CD4-positive, alpha-beta T cell treated with Interleukin-21 for 1 hour (primary cell): ENCODE measurements around the gene FOXM1.

Experiments
- DNase-seq: peaks from one replicate; pipeline ENCODE4 v3.0.0-alpha.2; 2020

FOXM1 gene

GRCh38 chr12:2877047-2877952, at the start of gene FOXM1, which contains the start of gene RHNO1:
TSS of gene FOXM1 (minus strand) at chr12:2877174. CDS start at chr12:2874478, 2,696 bp downstream.
TSS of gene RHNO1 (plus strand) at chr12:2877223. CDS start at chr12:2885367, 8,144 bp downstream.
- peak; percentile 90 for DNase-seq

DNA sequence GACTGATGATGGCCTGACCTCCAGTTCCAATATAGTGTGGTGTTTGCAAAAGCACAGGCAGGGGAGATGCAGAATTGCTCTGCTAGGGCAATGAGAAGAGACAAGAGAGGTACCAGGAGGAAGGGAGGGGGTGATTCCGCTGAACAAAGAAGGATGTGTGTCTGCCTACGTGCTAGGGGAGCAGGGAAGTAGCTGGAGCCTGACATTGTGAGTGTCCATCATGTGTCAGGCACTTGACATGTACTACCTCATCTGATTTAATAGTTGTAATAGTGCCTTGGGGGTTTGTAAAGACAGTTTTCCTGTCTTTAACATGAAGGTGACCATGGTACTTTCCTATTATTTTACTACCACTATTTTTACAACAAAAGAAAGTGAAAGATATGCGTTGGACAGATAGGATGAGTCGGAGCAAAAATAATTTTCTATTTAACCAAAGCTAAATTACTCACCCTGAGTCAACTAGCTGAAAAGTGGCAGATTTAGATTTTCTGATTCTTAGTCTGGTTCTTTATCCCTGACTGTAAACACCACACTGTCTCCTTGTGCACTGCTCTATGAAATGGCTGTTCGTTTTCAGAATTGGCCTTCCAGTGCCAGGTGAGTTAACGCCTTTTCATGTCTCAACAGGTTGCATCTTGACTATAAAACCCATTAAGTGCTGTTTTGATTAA, 48.5 kb upstream of the FOXM1 start:
- no peak for DNase-seq

DNA sequence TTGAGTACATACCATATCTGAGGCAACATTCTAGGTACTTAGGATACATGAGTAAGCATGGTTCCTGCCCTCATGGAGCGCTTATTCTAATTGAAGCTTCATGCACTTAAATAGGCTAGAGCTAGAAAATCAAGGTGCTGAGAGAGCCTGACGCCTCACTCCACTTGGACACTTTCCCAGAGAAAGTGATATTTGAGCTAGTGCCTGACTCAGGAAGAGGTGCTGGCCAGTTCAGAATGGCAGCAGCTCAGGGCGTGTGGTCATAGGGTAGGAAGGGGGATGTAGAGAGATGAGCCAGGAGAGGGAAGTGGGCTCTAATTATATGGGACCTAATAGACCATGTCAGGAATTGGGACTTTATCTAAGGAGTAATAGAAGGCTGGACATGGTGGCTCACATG, 47.0 kb upstream of the FOXM1 start:
- DNase-seq = no peak

- no peak for DNase-seq
Observed at GRCh38 chr12:2923057-2923456, 46.1 kb upstream of the FOXM1 start.

GRCh38 chr12:2922329-2922728, 45.4 kb upstream of the FOXM1 start:
- DNase-seq = no peak

- no peak for DNase-seq
Observed at GRCh38 chr12:2919249-2919648, 42.3 kb upstream of the FOXM1 start.

- no peak for DNase-seq
Observed at GRCh38 chr12:2912216-2912575, 35.2 kb upstream of the FOXM1 start.

DNA sequence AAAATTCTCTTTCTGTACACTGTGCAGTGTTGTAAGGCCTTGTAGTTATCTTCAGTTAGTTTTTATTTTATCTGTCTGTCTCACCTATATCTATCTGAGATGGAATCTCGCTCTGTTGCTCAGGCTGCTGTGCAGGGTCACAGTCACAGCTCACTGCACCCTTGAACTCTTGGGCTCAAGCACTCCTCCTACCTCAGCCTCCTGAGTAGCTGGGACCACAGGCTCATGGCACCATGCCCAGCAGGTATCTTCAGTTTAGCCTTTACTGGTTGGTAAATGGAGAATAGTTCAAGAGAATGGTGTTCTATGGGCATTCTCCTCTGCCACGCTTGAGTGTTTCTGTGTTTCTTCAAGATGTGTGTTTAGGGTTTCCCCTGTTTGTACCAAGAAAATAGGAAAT, 27.3 kb upstream of the FOXM1 start:
- DNase-seq = no peak

GRCh38 chr12:2902272-2902880, 25.4 kb upstream of the FOXM1 start:
- DNase-seq = no peak

DNA sequence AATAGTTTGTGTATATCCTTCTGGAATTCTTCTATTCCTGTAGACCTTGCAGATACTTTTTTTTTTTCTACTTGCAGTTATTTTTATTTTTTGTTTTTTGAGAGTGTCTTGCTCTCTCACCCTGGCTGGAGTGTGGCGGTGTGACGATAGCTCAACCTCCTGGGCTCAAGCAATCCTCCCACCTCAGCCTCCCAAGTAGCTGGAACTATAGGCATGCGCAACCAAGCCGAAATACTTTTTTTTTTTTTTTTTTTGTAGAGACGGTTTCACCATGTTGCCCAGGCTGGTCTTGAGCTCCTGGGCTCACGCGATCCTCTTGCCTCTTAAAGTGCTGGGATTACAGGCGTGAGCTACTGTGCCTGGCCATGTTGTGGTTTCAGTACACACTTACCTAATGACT, 23.7 kb upstream of the FOXM1 start:
- no peak for DNase-seq

DNA sequence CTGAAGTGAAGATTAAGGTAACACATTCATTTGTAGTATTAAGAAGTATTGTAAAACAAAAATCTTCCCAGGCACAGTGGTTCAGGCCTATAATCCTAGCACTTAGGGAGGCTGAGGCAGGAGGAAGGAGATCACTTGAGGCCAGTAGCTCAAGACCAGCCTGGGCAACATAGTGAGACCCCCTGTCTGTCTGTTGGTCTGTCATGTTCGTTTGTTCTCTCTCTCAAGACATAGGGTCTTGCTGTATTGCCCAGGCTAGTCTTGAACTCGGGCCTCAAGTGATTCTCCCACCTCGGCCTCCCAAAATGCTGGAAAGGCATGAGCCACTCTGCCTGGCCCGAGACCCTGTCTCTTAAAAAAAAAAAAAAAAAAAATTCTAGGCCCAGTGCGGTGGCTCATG, 20.4 kb upstream of the FOXM1 start:
- DNase-seq = no peak

- DNase-seq = no peak
Observed at GRCh38 chr12:2895511-2895910, 18.5 kb upstream of the FOXM1 start.

DNA sequence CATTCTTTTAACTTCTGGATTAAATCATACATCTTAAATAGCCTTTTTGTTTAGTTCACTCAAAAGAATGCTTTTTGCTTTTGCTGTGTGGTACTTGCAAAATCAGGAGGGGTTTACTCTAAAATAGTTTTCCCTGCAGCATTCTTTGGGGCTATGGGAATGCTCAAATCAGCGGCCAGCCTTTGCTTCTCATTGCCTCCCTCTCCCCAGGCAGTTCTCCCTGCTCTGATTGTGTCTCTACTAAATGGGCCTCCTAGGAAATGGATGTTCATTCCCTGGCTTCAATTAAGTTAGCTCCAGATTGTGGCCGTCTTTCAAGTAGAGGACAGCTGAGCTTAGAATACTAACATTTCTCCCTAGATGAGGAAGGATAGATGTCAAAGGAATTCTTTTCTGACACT, 18.1 kb upstream of the FOXM1 start:
- no peak for DNase-seq

DNA sequence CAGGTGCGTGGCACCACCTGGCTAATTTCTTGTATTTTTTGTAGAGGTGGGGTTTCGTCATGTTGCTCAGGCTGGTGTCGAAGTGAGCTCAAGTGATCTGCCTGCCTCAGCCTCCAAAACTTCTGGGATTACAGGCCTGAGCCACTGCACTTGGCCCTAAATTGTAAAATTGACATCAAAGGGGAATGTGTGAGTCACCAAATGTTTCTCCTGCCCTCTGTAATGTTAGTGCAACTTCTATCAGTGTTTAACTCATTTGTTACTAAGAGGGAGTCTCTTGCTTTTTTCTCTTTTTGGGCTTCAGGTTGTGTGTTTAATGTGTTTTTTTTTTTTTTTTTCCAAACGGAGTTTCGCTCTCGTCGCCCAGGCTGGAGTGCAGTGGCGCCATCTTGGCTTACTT, 16.0 kb upstream of the FOXM1 start:
- DNase-seq = no peak

GRCh38 chr12:2892246-2892645, 15.3 kb upstream of the FOXM1 start:
- no peak for DNase-seq

DNA sequence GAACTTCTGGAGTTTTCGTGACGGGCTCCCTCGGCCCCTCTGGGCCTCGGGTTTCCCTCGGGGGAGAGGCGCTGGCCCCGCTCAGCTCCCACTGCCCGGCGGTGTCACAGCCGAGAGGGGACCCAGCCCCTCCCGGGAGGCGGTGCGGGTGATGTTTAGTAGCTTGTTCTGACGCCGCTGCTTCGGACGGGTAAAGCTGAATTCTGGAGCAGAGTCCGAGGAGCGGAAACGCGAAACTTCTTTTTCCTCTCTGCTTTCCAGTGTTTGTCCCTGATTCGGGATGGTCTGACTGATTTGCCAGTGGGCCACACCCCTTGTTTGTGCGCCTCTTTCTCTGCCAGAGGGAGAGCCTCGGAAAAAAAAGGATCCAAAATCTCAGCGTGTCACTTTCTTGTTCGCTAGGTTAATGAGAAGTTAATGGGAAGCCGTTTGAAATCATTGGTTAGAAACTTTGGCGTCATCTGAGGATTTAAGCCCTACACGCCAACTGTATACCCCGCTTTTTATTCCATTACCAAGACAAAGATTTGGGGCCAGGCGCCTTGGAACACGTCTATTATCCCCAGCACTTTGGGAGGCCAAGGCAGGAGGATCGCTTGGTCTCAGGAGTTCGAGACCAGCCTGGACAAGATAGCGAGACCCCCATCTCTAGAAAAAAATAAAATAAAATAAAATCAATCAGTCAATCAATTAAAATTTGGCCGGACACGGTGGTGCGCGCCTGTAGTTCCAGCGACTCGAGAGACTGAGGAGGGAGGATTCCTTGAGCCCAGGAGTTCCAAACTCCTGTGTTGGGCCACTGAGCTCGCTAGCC, 14.5 kb upstream of the FOXM1 start:
- no peak for DNase-seq

GRCh38 chr12:2890388-2891239, 13.6 kb upstream of the FOXM1 start, which contains the start of gene TULP3:
TSS of gene TULP3 (plus strand) at chr12:2890891. CDS start at chr12:2890948, 57 bp downstream.
- peak; percentile 99 for DNase-seq

DNA sequence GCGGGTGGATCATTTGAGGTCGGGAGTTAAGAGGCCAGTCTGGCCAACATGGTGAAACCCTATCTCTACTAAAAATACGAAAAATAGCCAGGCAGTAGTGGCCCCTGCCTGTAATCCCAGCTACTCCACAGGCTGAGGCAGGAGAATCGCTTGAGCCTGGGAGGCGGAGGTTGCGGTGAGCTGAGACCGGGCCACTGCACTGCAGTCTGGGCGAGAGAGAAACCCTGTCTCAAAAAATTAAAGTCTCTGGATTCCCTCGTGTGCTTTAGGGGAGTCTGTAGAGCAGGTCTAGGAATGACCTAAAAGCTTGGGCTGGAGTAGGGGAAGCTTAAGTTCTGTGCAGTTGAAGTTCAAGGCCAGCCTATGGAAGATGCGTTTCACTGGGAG, 13.0 kb upstream of the FOXM1 start:
- no peak for DNase-seq

DNA sequence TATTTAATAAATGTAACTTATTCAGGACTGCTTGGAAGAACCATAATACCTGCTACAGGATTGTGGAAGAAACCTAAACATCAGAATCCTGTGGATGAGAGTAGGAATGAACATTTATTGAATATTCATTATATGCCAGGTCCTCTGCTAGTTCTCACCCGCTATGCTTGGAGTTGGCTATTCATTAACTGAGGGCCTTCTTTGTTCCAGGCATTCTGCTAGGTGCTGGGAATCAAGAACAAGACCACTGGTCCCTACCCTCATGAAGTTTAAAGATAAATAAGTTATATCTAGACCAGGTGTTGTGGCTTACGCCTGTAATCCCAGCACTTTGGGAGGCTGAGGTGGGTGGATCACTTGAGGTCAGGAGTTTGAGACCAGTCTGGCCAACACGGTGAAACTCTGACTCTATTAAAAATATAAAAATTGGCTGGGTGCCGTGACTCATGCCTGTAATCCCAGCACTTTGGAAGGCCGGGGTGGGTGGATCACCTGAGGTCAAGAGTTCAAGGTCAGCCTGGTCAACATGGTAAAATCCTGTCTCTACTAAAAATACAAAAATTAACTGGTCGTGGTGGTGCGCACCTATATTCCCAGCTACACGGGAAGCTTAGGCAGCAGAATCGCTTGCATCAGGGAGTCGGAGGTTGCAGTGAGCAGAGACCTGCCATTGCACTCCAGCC, 9.9 kb upstream of the FOXM1 start:
- DNase-seq = no peak

DNA sequence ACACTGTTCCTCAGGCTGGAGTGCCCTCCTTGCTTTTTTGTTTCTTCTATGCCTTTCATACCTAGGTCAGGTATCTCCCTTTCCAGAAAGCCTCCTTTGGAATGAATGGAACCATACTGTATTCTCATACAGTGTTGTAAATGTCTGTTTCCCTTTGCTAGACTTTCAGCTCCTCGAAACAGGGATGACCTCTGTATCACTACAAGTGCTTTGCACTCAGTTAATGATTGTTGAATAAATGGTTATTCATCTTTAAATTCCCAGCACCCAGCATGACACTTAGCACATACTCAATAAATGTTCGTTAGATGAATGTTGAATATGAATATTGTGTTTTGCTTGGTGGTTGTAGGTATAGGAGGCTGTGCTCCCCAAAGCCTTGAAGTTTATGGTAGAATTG, 7.8 kb upstream of the FOXM1 start:
- DNase-seq = no peak

GRCh38 chr12:2879853-2880252, 2.9 kb upstream of the FOXM1 start:
- DNase-seq = no peak
